ENCODE results near the gene ZBTB14. TPM values are rescaled to one million over a fixed set of nuclear protein-coding genes. Genes with fewer than 3 reads are reported as not detected.

ZBTB14 gene
- total RNA-seq (2014; rRNA removed), result 11.7 and 12.2 TPM in 2 replicates
- 4.1 TPM for polyA plus RNA-seq (2012)

- peak; percentile 46 for DNase-seq (ENCODE audit: low read depth)
Observed at GRCh38 chr18:5295231-5295920, at the start of gene ZBTB14. TSS of gene ZBTB14 (minus strand) at chr18:5295726. CDS start at chr18:5293246, 2,480 bp downstream.

- DNase-seq (ENCODE audit: low read depth), result no peak
Observed at GRCh38 chr18:5339202-5339834, 43.8 kb upstream of the ZBTB14 start.

GRCh38 chr18:5334456-5335075, 39.0 kb upstream of the ZBTB14 start:
- no peak for DNase-seq (ENCODE audit: low read depth)

GRCh38 chr18:5318061-5318700, 22.7 kb upstream of the ZBTB14 start:
- DNase-seq (ENCODE audit: low read depth), result no peak

GRCh38 chr18:5317186-5317585, 21.7 kb upstream of the ZBTB14 start:
- no peak for DNase-seq (ENCODE audit: low read depth)

- no peak for DNase-seq (ENCODE audit: low read depth)
Observed at GRCh38 chr18:5315838-5316237, 20.3 kb upstream of the ZBTB14 start.

GRCh38 chr18:5311301-5311989, 15.9 kb upstream of the ZBTB14 start:
- no peak for DNase-seq (ENCODE audit: low read depth)

GRCh38 chr18:5309888-5310470, 14.5 kb upstream of the ZBTB14 start:
- DNase-seq (ENCODE audit: low read depth), result no peak

GRCh38 chr18:5305835-5306234, 10.3 kb upstream of the ZBTB14 start:
- DNase-seq (ENCODE audit: low read depth), result no peak

GRCh38 chr18:5304232-5304631, 8.7 kb upstream of the ZBTB14 start:
- DNase-seq (ENCODE audit: low read depth), result no peak

- no peak for DNase-seq (ENCODE audit: low read depth)
Observed at GRCh38 chr18:5303636-5304035, 8.1 kb upstream of the ZBTB14 start.

- no peak for DNase-seq (ENCODE audit: low read depth)
Observed at GRCh38 chr18:5302606-5303005, 7.1 kb upstream of the ZBTB14 start.

- DNase-seq (ENCODE audit: low read depth), result no peak
Observed at GRCh38 chr18:5300476-5301010, 5.0 kb upstream of the ZBTB14 start.

GRCh38 chr18:5298156-5298852, 2.8 kb upstream of the ZBTB14 start:
- no peak for DNase-seq (ENCODE audit: low read depth)

GRCh38 chr18:5297597-5297996, 2.1 kb upstream of the ZBTB14 start:
- no peak for DNase-seq (ENCODE audit: low read depth)

GRCh38 chr18:5296706-5297320, 1.3 kb upstream of the ZBTB14 start:
- DNase-seq (ENCODE audit: low read depth), result peak; percentile 83

- peak; percentile 93 for DNase-seq (ENCODE audit: low read depth)
Observed at GRCh38 chr18:5295981-5296705, 617 bp upstream of the ZBTB14 start.

GRCh38 chr18:5294457-5295230, 882 bp downstream of the ZBTB14 start:
- peak; percentile 57 for DNase-seq (ENCODE audit: low read depth)

GRCh38 chr18:5294113-5294456, 1.4 kb downstream of the ZBTB14 start:
- no peak for DNase-seq (ENCODE audit: low read depth)
